HG02759 (cell line): ENCODE data around the gene USH1G.
"Not testable (repeated sequence)": the region's sequence is repeated elsewhere in the genome, so short reads cannot be mapped to it uniquely, and the experiment has no call there.

Source experiments
- ATAC-seq: cut with Tn5 transposase; IDR thresholded peaks from one replicate; pipeline ENCODE4 v1.9.1; 2021; ENCODE audit warnings: mild to moderate bottlenecking, moderate library complexity; ENCODE audit not compliant: unreplicated experiment

The USH1G gene

GRCh38 chr17:74935585-74936469 lies 12.8 kb upstream of the USH1G start, which contains the start of gene OTOP3:
Gene OTOP3 (plus strand): TSS chr17:74935898. CDS start chr17:74935922, 24 bp downstream.
- no peak for ATAC-seq

- ATAC-seq: no peak
Measured at GRCh38 chr17:74935048-74935447, 12.0 kb upstream of the USH1G start.

GRCh38 chr17:74930535-74931036 lies 7.5 kb upstream of the USH1G start:
- ATAC-seq: no peak

- ATAC-seq: no peak
Measured at GRCh38 chr17:74928786-74929185, 5.7 kb upstream of the USH1G start.

- ATAC-seq: no peak
Measured at GRCh38 chr17:74925242-74925641, 2.2 kb upstream of the USH1G start.

- ATAC-seq: no peak
Measured at GRCh38 chr17:74924250-74924948, 1.3 kb upstream of the USH1G start, which contains the start of gene OTOP2. Gene OTOP2 (plus strand): TSS chr17:74924273. CDS start chr17:74924633, 360 bp downstream.

GRCh38 chr17:74923538-74924249 lies 639 bp upstream of the USH1G start:
- ATAC-seq: no peak

GRCh38 chr17:74922172-74922571 lies 883 bp downstream of the USH1G start:
- ATAC-seq: no peak

- no peak for ATAC-seq
Measured at GRCh38 chr17:74921769-74922168, 1.3 kb downstream of the USH1G start.

- ATAC-seq: no peak
Measured at GRCh38 chr17:74921026-74921681, 1.9 kb downstream of the USH1G start.

- no peak for ATAC-seq
Measured at GRCh38 chr17:74920642-74921025, 2.4 kb downstream of the USH1G start.

GRCh38 chr17:74920306-74920620 lies 2.8 kb downstream of the USH1G start:
- no peak for ATAC-seq

- ATAC-seq: no peak
Measured at GRCh38 chr17:74919440-74920305, 3.4 kb downstream of the USH1G start.

- no peak for ATAC-seq
Measured at GRCh38 chr17:74918906-74919305, 4.1 kb downstream of the USH1G start.

- no peak for ATAC-seq
Measured at GRCh38 chr17:74917430-74917829, 5.6 kb downstream of the USH1G start.

GRCh38 chr17:74916851-74917199 lies 6.2 kb downstream of the USH1G start:
- no peak for ATAC-seq

GRCh38 chr17:74916136-74916850 lies 6.8 kb downstream of the USH1G start:
- no peak for ATAC-seq

- ATAC-seq: not testable (repeated sequence)
Measured at GRCh38 chr17:74911423-74911822, 11.6 kb downstream of the USH1G start.

GRCh38 chr17:74909097-74909496 lies 14.0 kb downstream of the USH1G start:
- not testable (repeated sequence) for ATAC-seq
